GM12891 (cell line): ENCODE data around the gene KLHL6.

Source experiments
- POLR2A ChIP-seq: IDR thresholded peaks from 2 replicates; pipeline ENCODE4 v1.6.1; 2011; ENCODE audit warnings: low read depth, low read length, control low read depth
- POLR2AphosphoS5 ChIP-seq: IDR thresholded peaks from 2 replicates; pipeline ENCODE4 v1.6.1; 2011; ENCODE audit warnings: low read depth, low read length, control low read depth
- SPI1 ChIP-seq: IDR thresholded peaks from 2 replicates; pipeline ENCODE4 v1.6.1; 2011; ENCODE audit warnings: low read depth, low read length, control low read depth
- TAF1 ChIP-seq: IDR thresholded peaks from 2 replicates; pipeline ENCODE4 v1.6.1; 2011; ENCODE audit warnings: low read depth, low read length, control low read depth

- TF ChIP-seq POLR2A (no peak), TAF1 (no peak), POLR2AphosphoS5 (no peak), SPI1 (no peak)
These were observed 42.3 kb downstream of the KLHL6 start for GRCh38 chr3:183513046-183513706.
